Urothelium cell line (cell line): ENCODE measurements around the gene COPB1.

Experiments used
- DNase-seq: peaks from one replicate; pipeline ENCODE4 v3.0.0; 2011; ENCODE audit warnings: low spot score, mixed read lengths
- FAIRE-seq: peaks from 2 replicates; lab custom pipeline; 2011; peaks lifted over from hg19 to GRCh38; lab: Jason Lieb, UNC

Gene COPB1

GRCh38 chr11:14513800-14514199 lies 14.2 kb upstream of the COPB1 start:
- no peak for DNase-seq
- no peak for FAIRE-seq

GRCh38 chr11:14506532-14506931 lies 6.9 kb upstream of the COPB1 start:
- DNase-seq, result no peak
- no peak for FAIRE-seq

- DNase-seq (no peak), FAIRE-seq (no peak)
Observed at GRCh38 chr11:14503023-14503422, 3.4 kb upstream of the COPB1 start.

GRCh38 chr11:14502039-14502438 lies 2.4 kb upstream of the COPB1 start:
- FAIRE-seq (no peak), DNase-seq (no peak)

GRCh38 chr11:14500181-14500651 lies 605 bp upstream of the COPB1 start:
- FAIRE-seq (no peak), DNase-seq (peak; percentile 27)

- FAIRE-seq (no peak), DNase-seq (peak; percentile 14)
Observed at GRCh38 chr11:14499178-14499559, 442 bp downstream of the COPB1 start.

- FAIRE-seq, result no peak
- no peak for DNase-seq
Observed at GRCh38 chr11:14480716-14481115, 18.9 kb downstream of the COPB1 start.

- no peak for DNase-seq
- FAIRE-seq, result no peak
Observed at GRCh38 chr11:14471127-14471526, 28.5 kb downstream of the COPB1 start.

GRCh38 chr11:14463623-14464022 lies 36.0 kb downstream of the COPB1 start:
- DNase-seq, result no peak
- no peak for FAIRE-seq

GRCh38 chr11:14460147-14460546 lies 39.5 kb downstream of the COPB1 start:
- no peak for DNase-seq
- no peak for FAIRE-seq

- FAIRE-seq, result no peak
- no peak for DNase-seq
Observed at GRCh38 chr11:14458377-14458776, 41.2 kb downstream of the COPB1 start.

GRCh38 chr11:14455648-14456430 lies 43.8 kb downstream of the COPB1 start:
- FAIRE-seq (no peak), DNase-seq (no peak)

GRCh38 chr11:14454861-14455632 lies 44.6 kb downstream of the COPB1 start:
- DNase-seq, result peak; percentile 25
- no peak for FAIRE-seq

GRCh38 chr11:14451825-14452224 lies 47.8 kb downstream of the COPB1 start:
- no peak for DNase-seq
- FAIRE-seq, result no peak

GRCh38 chr11:14449302-14449714 lies 50.3 kb downstream of the COPB1 start:
- DNase-seq (no peak), FAIRE-seq (no peak)

- DNase-seq (no peak), FAIRE-seq (no peak)
Observed at GRCh38 chr11:14448240-14448639, 51.4 kb downstream of the COPB1 start.

- DNase-seq (no peak), FAIRE-seq (no peak)
Observed at GRCh38 chr11:14446701-14447169, 52.9 kb downstream of the COPB1 start.

GRCh38 chr11:14445542-14446530 lies 53.8 kb downstream of the COPB1 start:
- DNase-seq (no peak), FAIRE-seq (no peak)

GRCh38 chr11:14444441-14445189 lies 55.0 kb downstream of the COPB1 start:
- no peak for DNase-seq
- no peak for FAIRE-seq

- DNase-seq (no peak), FAIRE-seq (no peak)
Observed at GRCh38 chr11:14443638-14444037, 56.0 kb downstream of the COPB1 start.
